ENCODE data around the gene MED12.

The MED12 gene

GRCh38 chrX:71118032-71118984 lies at the start of gene MED12:
MED12 (plus strand) TSS chrX:71118596; CDS start chrX:71118755, 159 bp downstream.
- H3K4me1 ChIP-seq (ENCODE audit: control insufficient read depth, insufficient read depth, low read length) = no peaks in the 10 kb centered on the region
- H3K27ac ChIP-seq (ENCODE audit: low read depth, low read length) = peak within 1 kb of the TSS; percentile 73
- H3K27me3 ChIP-seq (ENCODE audit: control insufficient read depth, insufficient read depth, low read length) = no peaks in the 10 kb centered on the region
- H3K4me3 ChIP-seq (ENCODE audit: low read length) = peak within 1 kb of the TSS; percentile 67
- peak within 1 kb of the TSS; percentile 14 for H3K9ac ChIP-seq (ENCODE audit: low read length)
- H3K36me3 ChIP-seq (ENCODE audit: control insufficient read depth, insufficient read depth, low read length) = peaks cover 8% of the 10 kb centered on the region

GRCh38 chrX:71070531-71070930 lies 47.9 kb upstream of the MED12 start:
- Histone ChIP-seq H3K27me3 (ENCODE audit: control insufficient read depth, insufficient read depth, low read length) (no peaks in the 10 kb centered on the region), H3K4me3 (ENCODE audit: low read length) (no peak overlapping the region), H3K36me3 (ENCODE audit: control insufficient read depth, insufficient read depth, low read length) (no peaks in the 10 kb centered on the region), H3K9ac (ENCODE audit: low read length) (no peak overlapping the region), H3K4me1 (ENCODE audit: control insufficient read depth, insufficient read depth, low read length) (peaks cover 4% of the 10 kb centered on the region), H3K27ac (ENCODE audit: low read depth, low read length) (no peak overlapping the region)

- Histone ChIP-seq H3K4me3 (ENCODE audit: low read length) (no peak overlapping the region), H3K36me3 (ENCODE audit: control insufficient read depth, insufficient read depth, low read length) (no peaks in the 10 kb centered on the region), H3K27ac (ENCODE audit: low read depth, low read length) (no peak overlapping the region), H3K4me1 (ENCODE audit: control insufficient read depth, insufficient read depth, low read length) (no peaks in the 10 kb centered on the region), H3K9ac (ENCODE audit: low read length) (no peak overlapping the region), H3K27me3 (ENCODE audit: control insufficient read depth, insufficient read depth, low read length) (no peaks in the 10 kb centered on the region)
These were observed 36.9 kb upstream of the MED12 start for GRCh38 chrX:71081330-71082123.

GRCh38 chrX:71082124-71082647 lies 36.2 kb upstream of the MED12 start:
- Histone ChIP-seq H3K9ac (ENCODE audit: low read length) (no peak overlapping the region), H3K27ac (ENCODE audit: low read depth, low read length) (no peak overlapping the region), H3K36me3 (ENCODE audit: control insufficient read depth, insufficient read depth, low read length) (no peaks in the 10 kb centered on the region), H3K4me1 (ENCODE audit: control insufficient read depth, insufficient read depth, low read length) (no peaks in the 10 kb centered on the region), H3K27me3 (ENCODE audit: control insufficient read depth, insufficient read depth, low read length) (no peaks in the 10 kb centered on the region), H3K4me3 (ENCODE audit: low read length) (no peak overlapping the region)

GRCh38 chrX:71082822-71083221 lies 35.6 kb upstream of the MED12 start:
- no peaks in the 10 kb centered on the region for H3K27me3 ChIP-seq (ENCODE audit: control insufficient read depth, insufficient read depth, low read length)
- no peak overlapping the region for H3K9ac ChIP-seq (ENCODE audit: low read length)
- no peak overlapping the region for H3K27ac ChIP-seq (ENCODE audit: low read depth, low read length)
- no peaks in the 10 kb centered on the region for H3K36me3 ChIP-seq (ENCODE audit: control insufficient read depth, insufficient read depth, low read length)
- no peaks in the 10 kb centered on the region for H3K4me1 ChIP-seq (ENCODE audit: control insufficient read depth, insufficient read depth, low read length)
- H3K4me3 ChIP-seq (ENCODE audit: low read length) = no peak overlapping the region

GRCh38 chrX:71085900-71086299 lies 32.5 kb upstream of the MED12 start:
- Histone ChIP-seq H3K4me3 (ENCODE audit: low read length) (no peak overlapping the region), H3K4me1 (ENCODE audit: control insufficient read depth, insufficient read depth, low read length) (no peaks in the 10 kb centered on the region), H3K27me3 (ENCODE audit: control insufficient read depth, insufficient read depth, low read length) (no peaks in the 10 kb centered on the region), H3K27ac (ENCODE audit: low read depth, low read length) (no peak overlapping the region), H3K36me3 (ENCODE audit: control insufficient read depth, insufficient read depth, low read length) (no peaks in the 10 kb centered on the region), H3K9ac (ENCODE audit: low read length) (no peak overlapping the region)

- no peaks in the 10 kb centered on the region for H3K36me3 ChIP-seq (ENCODE audit: control insufficient read depth, insufficient read depth, low read length)
- no peak overlapping the region for H3K27ac ChIP-seq (ENCODE audit: low read depth, low read length)
- H3K9ac ChIP-seq (ENCODE audit: low read length) = no peak overlapping the region
- H3K4me3 ChIP-seq (ENCODE audit: low read length) = no peak overlapping the region
- H3K4me1 ChIP-seq (ENCODE audit: control insufficient read depth, insufficient read depth, low read length) = peaks cover 3% of the 10 kb centered on the region
- H3K27me3 ChIP-seq (ENCODE audit: control insufficient read depth, insufficient read depth, low read length) = no peaks in the 10 kb centered on the region
These were observed 27.1 kb upstream of the MED12 start for GRCh38 chrX:71091263-71091662.

- peaks cover 3% of the 10 kb centered on the region for H3K27me3 ChIP-seq (ENCODE audit: control insufficient read depth, insufficient read depth, low read length)
- peaks cover 3% of the 10 kb centered on the region for H3K4me1 ChIP-seq (ENCODE audit: control insufficient read depth, insufficient read depth, low read length)
- H3K27ac ChIP-seq (ENCODE audit: low read depth, low read length) = no peak overlapping the region
- H3K36me3 ChIP-seq (ENCODE audit: control insufficient read depth, insufficient read depth, low read length) = no peaks in the 10 kb centered on the region
- no peak overlapping the region for H3K9ac ChIP-seq (ENCODE audit: low read length)
- peak overlapping the region; percentile 46 for H3K4me3 ChIP-seq (ENCODE audit: low read length)
These were observed 23.4 kb upstream of the MED12 start for GRCh38 chrX:71095033-71095432.

GRCh38 chrX:71095555-71095980 lies 22.8 kb upstream of the MED12 start, which contains the start of gene FOXO4:
FOXO4 (plus strand) TSS chrX:71095851; CDS start chrX:71096529, 678 bp downstream.
- Histone ChIP-seq H3K27ac (ENCODE audit: low read depth, low read length) (peak within 1 kb of the TSS; percentile 23), H3K36me3 (ENCODE audit: control insufficient read depth, insufficient read depth, low read length) (no peaks in the 10 kb centered on the region), H3K4me3 (ENCODE audit: low read length) (peak within 1 kb of the TSS; percentile 64), H3K9ac (ENCODE audit: low read length) (no peak within 1 kb of the TSS), H3K27me3 (ENCODE audit: control insufficient read depth, insufficient read depth, low read length) (peaks cover 3% of the 10 kb centered on the region), H3K4me1 (ENCODE audit: control insufficient read depth, insufficient read depth, low read length) (peaks cover 3% of the 10 kb centered on the region)

- Histone ChIP-seq H3K9ac (ENCODE audit: low read length) (no peak overlapping the region), H3K4me3 (ENCODE audit: low read length) (peak overlapping the region; percentile 64), H3K36me3 (ENCODE audit: control insufficient read depth, insufficient read depth, low read length) (no peaks in the 10 kb centered on the region), H3K27ac (ENCODE audit: low read depth, low read length) (peak overlapping the region; percentile 23), H3K27me3 (ENCODE audit: control insufficient read depth, insufficient read depth, low read length) (peaks cover 5% of the 10 kb centered on the region), H3K4me1 (ENCODE audit: control insufficient read depth, insufficient read depth, low read length) (peaks cover 3% of the 10 kb centered on the region)
These were observed 22.2 kb upstream of the MED12 start for GRCh38 chrX:71095981-71096759.

GRCh38 chrX:71096760-71097032 lies 21.7 kb upstream of the MED12 start:
- peak overlapping the region; percentile 64 for H3K4me3 ChIP-seq (ENCODE audit: low read length)
- H3K4me1 ChIP-seq (ENCODE audit: control insufficient read depth, insufficient read depth, low read length) = peaks cover 3% of the 10 kb centered on the region
- H3K27ac ChIP-seq (ENCODE audit: low read depth, low read length) = no peak overlapping the region
- peaks cover 5% of the 10 kb centered on the region for H3K27me3 ChIP-seq (ENCODE audit: control insufficient read depth, insufficient read depth, low read length)
- no peak overlapping the region for H3K9ac ChIP-seq (ENCODE audit: low read length)
- no peaks in the 10 kb centered on the region for H3K36me3 ChIP-seq (ENCODE audit: control insufficient read depth, insufficient read depth, low read length)

GRCh38 chrX:71098302-71098701 lies 20.1 kb upstream of the MED12 start:
- peaks cover 3% of the 10 kb centered on the region for H3K4me1 ChIP-seq (ENCODE audit: control insufficient read depth, insufficient read depth, low read length)
- no peaks in the 10 kb centered on the region for H3K36me3 ChIP-seq (ENCODE audit: control insufficient read depth, insufficient read depth, low read length)
- H3K27me3 ChIP-seq (ENCODE audit: control insufficient read depth, insufficient read depth, low read length) = peaks cover 5% of the 10 kb centered on the region
- no peak overlapping the region for H3K4me3 ChIP-seq (ENCODE audit: low read length)
- H3K27ac ChIP-seq (ENCODE audit: low read depth, low read length) = no peak overlapping the region
- H3K9ac ChIP-seq (ENCODE audit: low read length) = no peak overlapping the region

All from rectal smooth muscle tissue (tissue), 1 donor.